Stimulated activated CD8-positive, alpha-beta memory T cell treated with anti-CD3 and anti-CD28 coated beads, Interleukin-12 subunit alpha, Interleukin-12 subunit beta, amount 100 ng/mL, for 4 hours (primary cell): ENCODE measurements around the gene CLP1.

Source experiments
- DNase-seq: peaks from one replicate; pipeline ENCODE4 v3.0.0-alpha.2; 2020; ENCODE audit warnings: low read depth

Gene CLP1

DNA sequence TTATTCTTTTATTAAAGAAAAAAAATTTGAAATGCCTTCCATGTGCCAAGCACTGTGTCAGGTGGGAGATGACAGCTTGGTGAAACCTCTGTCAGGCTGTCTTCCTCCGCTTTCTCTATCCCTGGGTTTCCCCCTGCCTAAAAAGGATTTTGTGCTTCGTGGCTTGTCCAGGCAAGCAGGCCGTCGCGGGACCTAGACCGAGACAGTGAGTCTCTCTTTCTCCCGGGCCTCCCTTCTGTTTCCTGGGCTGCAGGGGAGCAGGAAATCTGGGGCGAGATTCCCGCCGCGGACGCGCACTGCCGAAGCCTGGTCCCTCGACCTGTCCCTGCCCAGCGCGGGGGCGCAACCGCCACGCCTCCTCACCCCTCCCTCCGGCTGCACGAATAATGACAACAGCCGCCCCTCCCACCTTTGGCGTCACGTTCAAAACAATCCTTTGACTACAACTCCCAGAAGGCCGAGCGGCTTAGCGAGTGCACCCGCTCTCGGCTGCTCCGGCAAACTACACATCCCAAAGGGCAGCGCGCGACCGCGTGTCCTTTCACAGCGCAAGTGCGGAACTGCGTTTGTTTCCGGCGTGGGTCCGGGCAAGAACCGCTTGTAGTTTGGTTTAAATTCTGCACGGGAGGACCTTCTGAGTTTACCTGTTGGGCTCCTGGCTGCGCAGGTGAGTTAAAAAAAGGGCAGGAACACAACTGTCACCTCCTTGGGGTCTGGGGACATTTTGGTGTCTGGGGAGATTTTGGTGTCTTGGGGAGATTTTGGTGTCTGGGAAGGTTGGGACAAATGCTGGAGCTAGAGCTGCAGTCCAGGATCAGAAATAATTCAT lies at the start of gene CLP1:
Gene CLP1 (plus strand): TSS at position 569 of the 829 bp plus-strand sequence. CDS start 1,715 bp downstream, outside the sequence.
- DNase-seq, result peak; percentile 99

DNA sequence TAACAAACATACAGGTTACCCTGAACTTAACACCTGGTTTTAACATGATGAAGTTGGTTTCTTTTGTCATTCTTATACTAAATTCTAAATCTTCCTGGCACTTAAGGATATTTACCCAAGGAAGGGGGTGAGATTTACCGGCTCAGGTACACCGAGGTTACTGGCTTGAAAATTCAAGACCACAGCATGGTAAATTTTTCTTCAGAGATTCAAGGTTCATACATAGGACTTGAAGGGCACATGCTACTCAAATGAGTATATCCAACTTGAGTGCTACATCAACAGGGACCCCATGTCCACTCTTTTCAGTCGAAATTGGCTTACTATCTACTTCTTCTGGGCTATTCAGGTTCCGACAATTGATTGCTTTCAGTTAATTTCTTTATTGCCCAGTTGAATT lies 47.4 kb upstream of the CLP1 start:
- no peak for DNase-seq

DNA sequence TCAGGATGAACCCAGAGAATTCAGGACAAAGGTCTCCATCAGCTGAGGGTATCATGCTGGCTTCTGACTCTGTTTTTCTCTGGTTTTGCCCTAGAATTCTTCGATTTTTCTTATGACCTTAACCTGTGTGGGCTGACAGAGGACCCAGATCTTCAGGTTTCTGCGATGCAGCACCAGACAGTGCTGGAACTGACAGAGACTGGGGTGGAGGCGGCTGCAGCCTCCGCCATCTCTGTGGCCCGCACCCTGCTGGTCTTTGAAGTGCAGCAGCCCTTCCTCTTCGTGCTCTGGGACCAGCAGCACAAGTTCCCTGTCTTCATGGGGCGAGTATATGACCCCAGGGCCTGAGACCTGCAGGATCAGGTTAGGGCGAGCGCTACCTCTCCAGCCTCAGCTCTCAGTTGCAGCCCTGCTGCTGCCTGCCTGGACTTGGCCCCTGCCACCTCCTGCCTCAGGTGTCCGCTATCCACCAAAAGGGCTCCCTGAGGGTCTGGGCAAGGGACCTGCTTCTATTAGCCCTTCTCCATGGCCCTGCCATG lies 43.3 kb upstream of the CLP1 start:
- no peak for DNase-seq

DNA sequence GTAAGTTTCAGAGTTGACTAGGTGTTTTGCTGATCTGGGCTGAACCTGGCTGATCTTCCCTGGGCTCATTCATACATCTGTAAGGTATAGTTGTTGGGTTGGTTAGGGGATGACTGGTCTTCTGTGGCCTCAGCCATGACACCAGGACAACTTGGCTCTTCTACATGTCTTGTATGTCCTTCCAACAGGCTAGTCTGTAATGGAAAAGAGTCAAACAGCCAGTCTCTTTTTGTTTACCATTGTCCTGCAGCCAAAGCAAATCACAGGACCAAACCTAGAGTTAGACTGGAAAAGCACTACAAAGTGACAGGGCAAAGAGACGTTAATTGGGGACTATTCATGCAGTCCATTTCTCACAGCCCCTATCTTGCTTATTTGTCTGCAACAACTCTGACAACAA lies 42.3 kb upstream of the CLP1 start:
- no peak for DNase-seq

DNA sequence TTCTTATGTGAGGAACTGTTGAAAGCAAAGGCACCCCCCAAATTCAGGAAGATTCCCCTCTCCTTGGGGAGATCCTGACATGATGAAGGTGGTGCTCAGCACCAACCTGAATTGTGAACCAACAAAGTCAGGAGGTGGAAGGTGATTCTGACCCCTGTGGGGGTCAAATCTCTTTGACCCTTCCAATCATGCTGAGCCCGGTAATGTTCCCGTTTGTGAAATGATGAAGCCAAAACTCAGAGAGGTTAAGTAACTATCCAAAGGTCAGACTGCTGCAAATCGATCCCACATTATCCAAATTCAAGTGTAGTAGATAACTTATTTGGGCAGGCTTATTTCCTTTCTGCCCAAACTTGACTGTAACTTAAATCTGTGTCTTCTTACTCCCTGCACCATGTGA lies 41.0 kb upstream of the CLP1 start:
- no peak for DNase-seq

DNA sequence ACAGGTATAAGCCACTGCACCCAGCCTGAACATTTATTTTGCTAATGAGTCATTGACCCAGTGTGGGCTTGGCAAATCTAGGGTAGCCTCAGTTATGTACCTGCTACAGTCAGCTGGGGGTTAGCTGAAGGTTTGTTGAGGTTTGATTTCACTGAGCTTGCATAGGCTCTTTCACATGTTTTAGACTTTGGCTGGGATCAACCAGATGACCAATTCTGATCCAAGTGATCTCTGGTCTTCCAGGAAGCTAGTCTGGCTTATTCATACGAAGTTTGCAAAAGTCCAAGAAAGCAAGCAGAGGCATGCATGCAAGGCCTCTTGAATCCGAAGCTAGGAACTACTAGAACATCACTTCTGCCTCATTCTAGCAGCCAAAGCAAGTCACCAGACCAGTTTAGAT lies 39.1 kb upstream of the CLP1 start:
- no peak for DNase-seq

DNA sequence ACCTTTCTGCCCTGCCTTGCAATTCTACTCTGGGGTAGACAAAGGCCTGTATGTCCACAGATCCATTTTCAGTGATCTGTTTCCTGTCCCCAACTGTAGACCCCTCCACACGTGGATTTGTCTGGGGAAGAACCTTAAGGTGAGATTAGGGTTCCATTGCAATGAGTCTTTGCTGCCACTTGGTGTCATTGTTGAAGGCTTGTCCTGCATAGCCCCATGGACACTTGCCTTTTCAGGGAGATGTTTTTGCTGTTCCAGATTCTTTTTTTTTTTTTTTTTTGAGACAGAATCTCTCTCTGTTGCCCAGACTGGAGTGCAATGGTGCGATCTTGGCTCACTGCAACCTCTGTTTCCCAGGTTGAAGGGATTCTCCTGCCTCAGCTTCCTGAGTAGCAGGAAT lies 38.2 kb upstream of the CLP1 start:
- no peak for DNase-seq

DNA sequence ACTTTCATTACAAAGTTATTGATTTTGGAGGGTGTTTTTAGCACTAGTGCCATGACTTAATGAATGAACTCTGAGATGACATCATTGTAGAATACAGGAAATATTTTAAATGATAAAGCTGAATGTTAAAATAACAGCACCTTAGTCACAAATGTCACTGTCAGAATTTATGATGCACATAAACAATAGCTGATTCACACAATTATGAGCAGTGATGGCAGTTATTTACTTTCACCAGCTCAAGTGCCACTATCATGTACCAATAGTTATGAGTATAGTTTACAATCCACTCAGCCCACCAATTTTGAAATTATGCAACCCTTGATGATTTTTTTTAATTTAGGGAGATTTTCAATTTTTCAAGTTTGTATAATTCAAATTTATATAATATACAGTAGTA lies 37.1 kb upstream of the CLP1 start:
- DNase-seq, result no peak

DNA sequence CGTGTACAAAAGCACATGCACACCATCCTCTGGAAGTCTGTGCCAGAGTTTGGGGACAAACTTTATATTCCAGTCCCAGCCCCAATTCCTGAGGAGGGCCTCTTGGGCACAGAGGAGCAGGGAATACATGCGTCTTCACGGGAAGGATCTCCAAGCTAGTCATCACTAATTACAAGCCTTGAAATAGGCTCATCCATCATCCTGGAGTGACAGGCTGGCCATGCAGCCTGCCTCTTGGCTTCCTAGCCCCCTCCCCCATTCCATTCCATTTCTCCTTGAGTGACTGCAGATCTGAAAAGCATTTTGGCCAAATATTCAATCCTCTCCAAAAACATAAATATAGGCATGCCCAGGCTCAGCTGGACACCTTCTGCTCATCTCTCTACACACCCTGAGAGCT lies 35.3 kb upstream of the CLP1 start:
- DNase-seq, result no peak

DNA sequence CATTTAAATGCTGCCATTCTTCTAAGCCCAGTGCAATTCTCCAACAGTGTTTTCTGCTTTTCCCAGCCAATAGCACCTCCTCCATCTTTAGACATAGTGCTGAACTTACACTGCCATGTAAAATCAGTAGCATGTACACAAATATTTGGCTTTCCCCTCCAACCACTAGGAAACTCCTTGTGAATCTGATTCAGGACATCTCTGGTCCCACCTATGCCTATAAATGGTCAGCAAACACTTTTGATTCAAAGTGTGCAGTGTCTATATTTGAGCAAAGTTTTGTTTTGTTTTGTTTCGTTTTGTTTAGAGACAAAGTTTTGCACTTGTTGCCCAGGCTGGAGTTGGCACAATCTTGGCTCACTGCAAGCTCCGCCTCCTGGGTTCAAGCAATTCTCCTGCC lies 32.7 kb upstream of the CLP1 start:
- no peak for DNase-seq

DNA sequence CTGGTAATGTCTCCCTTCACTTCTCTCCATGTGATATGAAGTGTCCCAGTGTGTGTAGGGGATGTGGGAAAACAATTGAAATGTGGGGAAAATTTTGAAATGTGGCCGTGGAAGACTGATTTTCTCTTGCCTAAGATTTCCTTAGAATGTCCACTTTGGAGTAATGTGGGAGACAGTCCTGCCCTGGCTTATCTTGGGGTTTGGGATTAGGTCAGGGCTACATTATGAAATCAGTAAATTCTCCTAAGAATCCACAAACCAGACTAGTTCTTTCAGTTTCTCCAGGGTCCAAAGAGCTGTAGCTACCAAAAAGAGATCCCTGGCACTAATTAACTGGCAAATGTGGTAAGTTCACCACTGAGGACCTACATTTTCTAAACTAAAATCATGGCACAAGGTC lies 30.7 kb upstream of the CLP1 start:
- DNase-seq, result no peak

DNA sequence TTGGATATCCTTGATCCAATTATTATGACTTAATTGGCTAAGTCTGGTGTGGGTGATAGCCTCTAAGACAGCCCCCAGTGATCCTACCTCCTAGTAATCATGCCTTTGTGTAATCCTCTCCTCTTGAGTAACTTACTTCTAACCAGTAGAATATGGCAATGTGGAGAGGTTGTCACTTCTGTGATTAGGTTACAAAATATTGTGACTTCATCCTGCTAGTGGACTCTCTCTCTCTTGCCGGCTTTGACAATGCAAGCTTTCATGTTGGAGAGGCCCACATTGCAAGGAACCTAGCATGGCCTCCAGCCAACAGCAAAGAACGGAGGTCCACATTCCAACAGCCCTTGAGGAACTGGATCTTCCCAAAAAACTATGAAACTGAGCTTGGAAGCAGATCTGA lies 27.4 kb upstream of the CLP1 start:
- DNase-seq, result no peak

DNA sequence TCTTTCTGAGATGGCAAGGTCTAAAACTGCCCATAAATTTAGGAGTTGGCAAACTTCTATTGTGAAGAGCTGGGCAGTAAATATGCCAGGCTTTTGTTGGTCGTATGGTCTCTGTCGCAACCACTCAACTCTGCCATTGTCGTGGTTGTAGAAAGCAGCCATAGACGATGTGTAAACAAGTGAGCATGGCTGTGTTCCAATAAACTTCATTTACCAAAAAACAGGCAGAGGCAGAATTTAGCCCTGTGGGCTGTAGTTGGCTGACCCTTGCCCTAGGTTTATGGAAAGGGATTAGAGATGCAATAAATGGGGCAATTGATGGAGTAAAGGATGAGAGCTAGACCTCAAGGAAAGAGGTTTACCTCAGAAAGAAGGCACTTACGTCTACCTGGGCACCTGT lies 25.4 kb upstream of the CLP1 start:
- DNase-seq, result no peak

DNA sequence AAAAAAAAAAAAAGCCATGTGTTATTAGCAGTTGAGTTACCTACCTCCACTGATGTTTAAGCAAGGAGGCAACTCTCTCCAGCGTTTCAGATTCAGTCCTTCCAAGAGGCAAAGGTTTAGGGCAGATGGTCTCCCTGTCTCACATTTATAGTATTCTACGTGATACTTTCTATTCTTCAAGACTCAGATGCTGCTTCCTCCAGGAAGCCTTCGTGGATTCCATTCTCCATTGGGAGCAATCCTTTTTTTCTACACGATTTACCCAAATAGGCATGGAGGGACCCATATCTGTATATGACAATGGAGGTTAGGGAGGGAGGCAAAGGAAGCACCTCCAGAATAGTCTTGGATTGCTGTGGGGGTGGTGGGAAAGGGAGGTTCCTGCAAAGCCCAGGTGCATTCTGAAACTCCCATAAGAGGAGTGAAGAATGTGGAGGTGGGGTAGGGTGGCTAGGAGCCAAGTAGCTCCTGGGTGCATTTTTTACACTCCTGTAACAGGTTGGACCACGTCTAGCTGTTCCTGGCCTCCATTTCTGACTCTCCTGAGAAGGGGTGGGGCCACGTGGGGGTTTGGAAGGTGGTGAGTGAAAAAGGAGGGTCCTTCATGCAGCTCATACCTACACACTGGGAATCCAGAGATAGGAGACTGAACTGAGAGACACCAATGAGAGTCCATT lies 24.0 kb upstream of the CLP1 start:
- DNase-seq, result no peak

DNA sequence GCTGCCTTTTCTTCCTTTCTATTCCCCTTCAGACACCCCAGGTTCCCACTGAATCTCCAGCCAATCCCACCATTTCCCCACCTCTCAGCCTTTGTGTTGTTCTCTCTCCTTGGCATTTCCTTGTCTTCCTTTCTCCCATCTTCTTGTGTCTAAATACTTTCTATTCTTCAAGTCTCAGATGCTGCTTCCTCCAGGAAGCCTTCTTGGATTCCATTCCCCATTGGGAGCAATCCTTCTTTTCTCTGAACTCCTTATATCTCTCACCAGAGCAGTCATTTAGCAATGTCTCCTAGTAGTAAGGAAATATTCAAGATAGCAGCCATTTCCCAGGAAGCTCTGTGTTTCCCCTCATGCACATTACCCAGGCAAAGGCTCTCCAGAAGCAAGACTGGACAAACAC lies 23.3 kb upstream of the CLP1 start:
- no peak for DNase-seq

DNA sequence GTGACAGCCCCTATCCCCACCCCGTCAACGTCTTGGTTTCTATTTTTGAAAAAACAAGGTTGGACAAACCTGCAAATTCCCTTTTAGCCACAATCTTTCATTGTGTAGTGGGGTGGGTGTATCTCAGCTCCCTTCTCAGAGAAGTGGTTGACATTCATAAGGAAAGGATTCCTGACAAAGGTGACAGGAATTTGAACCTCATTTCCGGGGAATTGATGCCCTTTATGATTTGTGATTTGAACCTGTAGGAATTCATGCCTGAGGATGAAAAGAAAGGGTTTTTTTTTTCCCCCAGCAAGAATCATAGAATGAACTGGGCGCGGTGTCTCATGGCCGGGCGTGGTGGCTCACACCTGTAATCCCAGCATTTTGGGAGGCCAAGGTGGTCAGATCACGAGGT lies 22.3 kb upstream of the CLP1 start:
- no peak for DNase-seq

DNA sequence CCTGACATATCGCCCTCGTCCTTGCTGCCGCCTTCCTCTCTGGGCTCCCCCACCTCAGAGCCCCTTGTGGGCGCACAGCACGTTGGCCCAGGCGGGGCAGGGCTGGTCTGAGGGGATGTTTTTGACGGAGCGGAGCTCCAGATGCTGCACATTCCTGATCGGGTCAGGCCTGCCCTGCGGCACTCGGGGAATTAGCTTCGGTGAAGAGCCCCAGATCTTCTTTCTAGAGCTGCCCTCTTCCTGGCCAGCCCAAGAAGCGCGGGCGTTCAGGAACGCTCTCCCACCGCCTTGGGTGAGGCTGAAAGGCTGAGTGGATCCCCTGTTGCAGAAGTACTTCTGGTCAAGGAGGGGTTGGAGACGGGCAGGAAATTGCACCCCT lies 19.9 kb upstream of the CLP1 start:
- DNase-seq, result no peak

DNA sequence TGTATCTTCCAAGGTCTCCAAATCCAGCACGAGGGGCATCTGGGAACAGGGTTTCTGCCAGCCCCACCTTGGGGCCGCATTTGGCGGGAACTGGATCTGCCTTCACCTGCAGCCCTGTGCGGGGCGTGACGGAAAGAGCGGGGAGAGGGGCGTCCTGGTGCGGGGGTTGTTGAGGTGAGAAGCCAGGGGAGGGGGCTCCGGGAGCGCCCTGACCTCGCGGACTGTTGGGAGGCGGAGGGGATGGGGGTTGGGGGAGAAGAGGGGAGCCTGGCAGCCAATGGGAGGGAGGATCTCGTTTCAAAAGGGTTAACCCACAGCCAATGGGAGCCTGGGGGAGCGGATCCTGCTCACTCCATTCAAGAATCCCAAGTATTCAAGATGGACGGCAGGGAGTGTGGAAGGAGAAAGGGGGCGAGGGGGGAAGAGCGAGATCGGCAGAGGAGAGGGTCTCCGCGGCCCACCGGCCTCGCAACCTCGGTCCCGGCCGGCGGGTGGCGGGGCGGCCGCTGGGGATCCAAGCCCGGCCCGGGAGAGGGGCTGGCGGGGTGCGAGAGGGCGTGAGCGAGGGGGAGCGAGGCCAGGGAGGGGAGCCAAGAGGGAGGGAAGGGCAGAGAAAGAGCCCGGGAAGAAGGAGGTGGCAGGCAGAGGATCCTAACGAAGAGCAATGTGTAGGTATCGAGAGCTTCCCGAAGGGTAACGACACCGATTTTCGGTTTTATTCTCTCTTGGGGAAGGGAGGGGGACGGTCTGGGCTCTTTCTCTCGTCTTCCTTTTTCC lies 19.4 kb upstream of the CLP1 start:
- DNase-seq, result no peak

DNA sequence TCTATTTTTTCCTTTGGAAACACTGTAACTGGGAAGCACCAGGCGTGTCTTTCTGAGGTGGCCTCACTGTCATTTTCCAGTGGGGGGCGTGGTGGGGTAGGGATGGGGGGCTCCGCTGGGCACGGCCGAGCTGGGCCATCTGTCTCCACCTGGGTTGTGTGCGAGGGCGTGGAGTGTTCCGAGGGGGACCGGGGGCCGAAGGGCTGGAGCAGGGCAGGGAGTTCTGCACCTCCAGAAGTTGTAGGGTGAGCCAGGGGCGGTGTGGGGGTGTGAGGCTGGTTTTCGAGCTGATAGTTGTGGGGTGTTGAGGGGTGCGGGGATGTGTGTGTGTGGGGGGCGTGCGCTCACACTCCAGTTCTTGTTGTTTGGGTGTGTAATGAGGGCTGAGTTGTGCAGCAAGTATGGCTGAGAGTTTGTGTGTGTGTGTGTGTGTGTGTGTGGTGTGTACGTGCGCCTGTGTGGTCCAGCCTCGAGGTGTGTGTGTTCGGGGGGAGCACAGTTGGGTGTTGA lies 18.7 kb upstream of the CLP1 start:
- no peak for DNase-seq

DNA sequence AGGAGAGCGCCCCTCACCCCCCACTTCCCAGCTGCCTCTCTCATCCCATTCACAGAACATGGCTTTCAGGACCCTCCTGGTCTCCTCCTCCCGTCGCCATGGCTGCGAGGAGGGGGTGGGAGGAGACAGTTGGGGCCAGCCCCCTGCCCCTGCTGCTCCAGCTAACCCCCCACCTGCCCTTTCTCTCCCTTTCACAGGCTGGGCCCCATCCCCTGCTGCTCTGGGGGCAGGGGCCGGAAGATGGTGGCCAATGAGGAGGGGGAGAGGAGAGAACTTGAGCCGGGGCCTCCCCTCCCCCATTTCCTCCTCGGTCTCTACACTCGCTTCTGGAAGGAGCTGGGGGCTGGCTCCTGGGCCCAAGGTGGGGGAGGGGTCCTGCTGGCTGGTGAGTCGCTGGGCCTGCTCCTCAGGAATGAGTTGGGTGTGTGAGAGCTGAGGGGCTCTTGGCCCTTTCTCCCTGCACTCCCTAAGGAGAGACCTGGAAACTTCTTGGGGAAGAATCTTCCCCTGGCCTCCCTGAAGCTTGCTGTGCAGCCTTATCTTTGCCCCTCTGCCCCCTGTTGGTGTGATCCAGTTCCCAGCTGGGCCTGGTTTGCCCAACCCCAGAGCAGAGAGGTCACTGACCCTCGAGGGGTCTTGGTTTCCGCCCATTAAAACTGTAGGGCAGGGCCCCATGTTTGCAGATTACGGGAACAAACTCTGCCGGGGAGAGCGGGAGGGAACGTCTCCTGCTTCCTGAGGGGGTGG lies 18.1 kb upstream of the CLP1 start:
- no peak for DNase-seq

DNA sequence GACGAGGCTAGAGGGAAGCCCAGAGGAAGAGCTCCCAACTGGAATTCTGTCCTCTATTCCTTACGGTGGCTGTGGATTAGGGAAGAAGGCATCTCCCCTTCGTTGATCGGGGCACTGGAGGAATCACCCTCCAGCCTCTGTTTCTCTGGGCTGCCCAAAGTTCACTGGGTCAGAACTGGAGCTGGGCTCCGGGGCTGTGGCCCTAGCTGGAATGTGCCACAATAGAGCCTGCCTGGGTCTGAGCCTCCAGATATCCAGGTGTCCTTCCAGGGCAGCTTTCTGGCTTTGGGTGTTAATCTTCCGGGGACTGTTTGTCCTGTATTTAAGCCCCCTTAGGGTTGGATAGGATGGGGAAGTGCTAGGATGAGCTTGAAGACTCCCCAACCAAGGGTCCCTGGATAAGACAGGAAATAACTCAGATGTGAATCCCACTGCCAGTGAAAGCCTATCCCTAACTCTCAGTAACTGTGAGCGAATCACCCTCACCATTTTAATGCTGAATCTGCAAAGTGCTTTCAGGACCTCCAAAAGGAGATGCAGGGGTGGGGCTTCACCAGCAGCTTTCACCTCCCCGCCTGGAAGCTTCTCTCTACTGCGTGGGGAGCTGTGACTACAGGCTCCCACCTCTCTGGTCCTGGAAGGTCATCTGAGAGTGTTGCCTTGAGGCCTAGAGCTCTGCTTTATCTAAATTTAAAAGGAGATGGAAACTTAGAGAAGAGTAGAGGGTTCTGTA lies 17.3 kb upstream of the CLP1 start:
- DNase-seq, result no peak
